IMR-90 (cell line): ENCODE results near the gene POLR1E. TPM values are rescaled to one million over a fixed set of nuclear protein-coding genes. Genes with fewer than 3 reads are reported as not detected.

ENCODE experiments used
- ATAC-seq: fragments of 200-7000 bp; cut with Tn5 transposase; 2 replicates; pipeline ENCODE4 v1.9.1; 2020; ENCODE audit warnings: low read depth, mild to moderate bottlenecking, moderate library complexity
- BruUV-seq: library from RNA; stranded (reverse); fragments of 400-500 nt; replicated peaks from 2 replicates; lab custom pipeline; 2021; lab: Mats Ljungman, UMichigan
- CTCF ChIA-PET: fragments of 300-600 bp; formaldehyde crosslinking; extraction: SDS; loops from one replicate; lab custom pipeline; 2021; ENCODE audit warnings: antibody characterized with exemption; lab: Yijun Ruan, JAX
- POLR2A ChIA-PET: fragments of 300-600 bp; sonication (Branson Sonifier 250); formaldehyde crosslinking; loops from one replicate; lab custom pipeline; 2022; ENCODE audit warnings: antibody characterized with exemption; ENCODE audit not compliant: unreplicated experiment; lab: Charles Lee
- DNase-seq: peaks from one replicate; pipeline ENCODE4 v3.0.0; 2013
- H2AFZ ChIP-seq: replicated peaks from 2 replicates; pipeline ENCODE3; 2013; ENCODE audit warnings: low read length, mild to moderate bottlenecking; ENCODE audit not compliant: poor library complexity
- H2AK5ac ChIP-seq: 2 replicates; pipeline ENCODE4 v1.6.1; 2013; ENCODE audit warnings: low read depth, low read length, inconsistent platforms
- H2AK9ac ChIP-seq: replicated peaks from 2 replicates; pipeline ENCODE3; 2013; ENCODE audit warnings: mild to moderate bottlenecking, low read depth, low read length, moderate library complexity; ENCODE audit not compliant: poor library complexity
- H2BK120ac ChIP-seq: 2 replicates; pipeline ENCODE4 v1.6.1; 2013; ENCODE audit warnings: low read depth, low read length, inconsistent platforms
- H2BK15ac ChIP-seq: 3 replicates; pipeline ENCODE4 v1.6.1; 2013; ENCODE audit warnings: low read depth, low read length, inconsistent platforms
- H2BK20ac ChIP-seq: 2 replicates; pipeline ENCODE4 v1.6.1; 2013; ENCODE audit warnings: low read depth, mild to moderate bottlenecking, inconsistent platforms, low read length, moderate library complexity
- H2BK5ac ChIP-seq: 2 replicates; pipeline ENCODE4 v1.6.1; 2013; ENCODE audit warnings: mild to moderate bottlenecking, low read depth, low read length, inconsistent platforms; ENCODE audit not compliant: poor library complexity, severe bottlenecking
- H3K14ac ChIP-seq: replicated peaks from 2 replicates; pipeline ENCODE4 v1.6.1; 2013; ENCODE audit warnings: low read depth, low read length, inconsistent platforms
- H3K18ac ChIP-seq: 2 replicates; pipeline ENCODE4 v1.6.1; 2013; ENCODE audit warnings: low read depth, low read length, control low read depth
- H3K23ac ChIP-seq: 2 replicates; pipeline ENCODE4 v1.6.1; 2013; ENCODE audit warnings: low read depth, low read length, inconsistent platforms
- H3K27ac ChIP-seq: 2 replicates; pipeline ENCODE4 v1.5.1; 2013; ENCODE audit warnings: mild to moderate bottlenecking, control low read depth, low read length; ENCODE audit not compliant: insufficient read depth
- H3K27me3 ChIP-seq: 2 replicates; pipeline ENCODE4 v1.6.1; 2013; ENCODE audit warnings: low read length; ENCODE audit not compliant: control insufficient read depth, insufficient read depth
- H3K36me3 ChIP-seq: 2 replicates; pipeline ENCODE4 v1.6.1; 2013; ENCODE audit warnings: low read length, mixed read lengths; ENCODE audit not compliant: control insufficient read depth, insufficient read depth
- H3K4ac ChIP-seq: 2 replicates; pipeline ENCODE4 v1.6.1; 2013; ENCODE audit warnings: low read depth, low read length, inconsistent platforms
- H3K4me1 ChIP-seq: 2 replicates; pipeline ENCODE4 v1.6.1; 2013; ENCODE audit warnings: low read length, mixed read lengths; ENCODE audit not compliant: control insufficient read depth, insufficient read depth
- H3K4me2 ChIP-seq: 2 replicates; pipeline ENCODE4 v1.6.1; 2013; ENCODE audit warnings: low read depth, mild to moderate bottlenecking, control low read depth, low read length, moderate library complexity
- H3K4me3 ChIP-seq: 2 replicates; pipeline ENCODE4 v1.5.1; 2013; ENCODE audit warnings: low read depth, mild to moderate bottlenecking, control low read depth, low read length, moderate library complexity; ENCODE audit not compliant: insufficient read depth
- H3K56ac ChIP-seq: 2 replicates; pipeline ENCODE4 v1.6.1; 2013; ENCODE audit warnings: low read length, inconsistent platforms; ENCODE audit not compliant: insufficient read depth; ENCODE audit errors: extremely low read depth
- H3K79me1 ChIP-seq, 2 experiments: 2 replicates each; pipeline ENCODE4 v1.6.1; 2013; ENCODE audit warnings: low read length in 2 of 2, inconsistent platforms in 1 of 2, low read depth in 1 of 2
- H3K9ac ChIP-seq: 2 replicates; pipeline ENCODE4 v1.6.1; 2013; ENCODE audit warnings: low read depth, low read length, control low read depth
- H3K9me1 ChIP-seq: 2 replicates; pipeline ENCODE4 v1.6.1; 2013; ENCODE audit warnings: low read length, inconsistent platforms; ENCODE audit not compliant: insufficient read depth
- H3K9me3 ChIP-seq: 2 replicates; pipeline ENCODE4 v1.6.1; 2013; ENCODE audit warnings: low read length; ENCODE audit not compliant: control insufficient read depth, insufficient read depth
- H4K20me1 ChIP-seq: 2 replicates; pipeline ENCODE4 v1.6.1; 2013; ENCODE audit warnings: low read length, inconsistent platforms; ENCODE audit not compliant: insufficient read depth
- H4K5ac ChIP-seq: 2 replicates; pipeline ENCODE4 v1.6.1; 2013; ENCODE audit warnings: mild to moderate bottlenecking, low read depth, low read length, control low read depth
- H4K8ac ChIP-seq, 2 experiments: 2 replicates each; pipeline ENCODE4 v1.6.1; 2013; ENCODE audit warnings: low read depth in 2 of 2, low read length in 2 of 2, control low read depth in 1 of 2, inconsistent platforms in 1 of 2
- H4K91ac ChIP-seq: 2 replicates; pipeline ENCODE4 v1.6.1; 2013; ENCODE audit warnings: low read depth, low read length, inconsistent platforms; ENCODE audit not compliant: insufficient read depth
- BHLHE40 ChIP-seq: fragments of 150-350 bp; IDR thresholded peaks from 2 replicates; pipeline ENCODE4 v1.6.1; 2016; ENCODE audit warnings: mild to moderate bottlenecking, low read depth, low read length
- CEBPB ChIP-seq: IDR thresholded peaks from 2 replicates; pipeline ENCODE4 v1.6.1; 2012; ENCODE audit warnings: low read depth, low read length, improper control_type of control experiment
- CHD1 ChIP-seq: IDR thresholded peaks from 2 replicates; pipeline ENCODE4 v1.6.1; 2012; ENCODE audit warnings: low read depth, low read length, improper control_type of control experiment
- CTCF ChIP-seq: conservative IDR thresholded peaks from 2 replicates; pipeline ENCODE4 v1.5.1; 2012; ENCODE audit warnings: mild to moderate bottlenecking, low read depth, low read length, improper control_type of control experiment
- ELK1 ChIP-seq: fragments of 150-350 bp; IDR thresholded peaks from 2 replicates; pipeline ENCODE4 v1.6.1; 2016; ENCODE audit warnings: low read depth, mild to moderate bottlenecking, low read length, moderate library complexity, borderline replicate concordance
- FOS ChIP-seq: fragments of 150-350 bp; IDR thresholded peaks from 2 replicates; pipeline ENCODE4 v1.6.1; 2016; ENCODE audit warnings: low read depth, low read length
- MAFK ChIP-seq: IDR thresholded peaks from 2 replicates; pipeline ENCODE4 v1.6.1; 2012; ENCODE audit warnings: low read depth, low read length, improper control_type of control experiment
- MAZ ChIP-seq: IDR thresholded peaks from 2 replicates; pipeline ENCODE4 v1.6.1; 2012; ENCODE audit warnings: low read depth, mild to moderate bottlenecking, low read length, improper control_type of control experiment, moderate library complexity, borderline replicate concordance
- MXI1 ChIP-seq: IDR thresholded peaks from 2 replicates; pipeline ENCODE4 v1.6.1; 2012; ENCODE audit warnings: low read depth, mild to moderate bottlenecking, low read length, moderate library complexity, borderline replicate concordance
- NFE2L2 ChIP-seq: fragments of 150-350 bp; IDR thresholded peaks from 2 replicates; pipeline ENCODE4 v1.6.1; 2016; ENCODE audit warnings: low read depth, mild to moderate bottlenecking, low read length
- POLR2A ChIP-seq: IDR thresholded peaks from 2 replicates; pipeline ENCODE4 v1.6.1; 2012; ENCODE audit warnings: mild to moderate bottlenecking, low read depth, low read length
- RAD21 ChIP-seq: IDR thresholded peaks from 2 replicates; pipeline ENCODE4 v1.6.1; 2012; ENCODE audit warnings: low read length, improper control_type of control experiment
- RCOR1 ChIP-seq: IDR thresholded peaks from 2 replicates; pipeline ENCODE4 v1.6.1; 2012; ENCODE audit warnings: mild to moderate bottlenecking, low read length, improper control_type of control experiment; ENCODE audit not compliant: insufficient replicate concordance
- RFX5 ChIP-seq: IDR thresholded peaks from 2 replicates; pipeline ENCODE4 v1.8.0; 2012; ENCODE audit warnings: low read depth, mild to moderate bottlenecking, low read length, moderate library complexity
- USF2 ChIP-seq: fragments of 150-350 bp; IDR thresholded peaks from 2 replicates; pipeline ENCODE4 v1.6.1; 2017; ENCODE audit warnings: mild to moderate bottlenecking, antibody characterized with exemption, low read length, low read depth
- WGBS, 2 experiments: methylation state at CpG; one replicate each; pipeline versions ENCODE4 v1.1.5 to v1.1.7; 2013; ENCODE audit warnings: missing lambda C conversion rate in 2 of 2; ENCODE audit not compliant: insufficient read length in 1 of 2; ENCODE audit errors: extremely low coverage in 2 of 2; 5-methylcytosine and 5-hydroxymethylcytosine counted together
- dilution Hi-C: fragments of 300-500 bp; cut with HindIII; formaldehyde crosslinking; loops from one replicate; pipeline ENCODE4 v1.14.3; 2018; ENCODE audit warnings: low sequenced_read_pairs; ENCODE audit not compliant: unreplicated experiment
- in situ Hi-C: fragments of 300-500 bp; cut with MboI; formaldehyde crosslinking; loops from 3 replicates; pipeline ENCODE4 v1.14.3; 2019; ENCODE audit warnings: low sequenced_read_pairs, inconsistent platforms, mixed read lengths
- intact Hi-C: fragments of 100-400 bp; cut with micrococcal nuclease; formaldehyde crosslinking; loops from 2 replicates; pipeline ENCODE4 v1.10.0; 2022
- polyA plus RNA-seq, 3 experiments: library from polyadenylated mRNA; depleted of rRNA; stranded (reverse); fragments of >200 nt; gene quantifications; 2 replicates each; pipeline ENCODE4 v1.2.3, GENCODE V29; 2012; ENCODE audit warnings: low replicate concordance in 1 of 3
- total RNA-seq: library from RNA; depleted of rRNA; stranded (reverse); fragments of >200 nt; gene quantifications from 2 replicates; pipeline ENCODE4 v1.2.3, GENCODE V29; 2012

POLR1E gene
- total and polyA plus RNA-seq, 2 of the 4 experiments (the other 2 are of a cell fraction): 48.0 to 71.9 TPM

- no peak overlapping the region for H3K56ac ChIP-seq
- no peak overlapping the region for H3K18ac ChIP-seq
- H2BK120ac ChIP-seq: no peak overlapping the region
- CTCF ChIA-PET: no interaction called here
- peaks cover 41 to 86% of the 10 kb centered on the region in 2 experiments for H3K79me1 ChIP-seq
- no peak overlapping the region for H2AK9ac ChIP-seq
- peaks cover 18% of the 10 kb centered on the region for H3K9me1 ChIP-seq
- no peak overlapping the region for H4K5ac ChIP-seq
- peaks cover 51% of the 10 kb centered on the region for H4K20me1 ChIP-seq
- dilution Hi-C loops (no loop called here), in situ Hi-C loops (no loop called here), intact Hi-C loops (no loop called here)
- no peak for ATAC-seq
- no TSS peak for BruUV-seq
- H3K4me1 ChIP-seq: peaks cover 14% of the 10 kb centered on the region
- H3K27ac ChIP-seq: peak overlapping the region; percentile 9; the same call in 1 of the 2 replicates
- no peak overlapping the region for H4K91ac ChIP-seq
- no peak overlapping the region for H2BK20ac ChIP-seq
- TF ChIP-seq NFE2L2: no peak
- TF ChIP-seq RFX5: no peak
- TF ChIP-seq FOS: no peak
- no peak for TF ChIP-seq ELK1
- TF ChIP-seq RCOR1: no peak
- no peak for TF ChIP-seq CEBPB
- TF ChIP-seq RAD21: no peak
- no peak for TF ChIP-seq MAZ
- no peak for TF ChIP-seq POLR2A
- TF ChIP-seq CHD1: no peak
- TF ChIP-seq BHLHE40: no peak
- TF ChIP-seq USF2: no peak
- no peak for TF ChIP-seq MAFK
- TF ChIP-seq MXI1: no peak
- no peak for TF ChIP-seq CTCF
- no CpG with 5 or more reads among the region's 1 CpG for WGBS, 2 experiments
- H3K4ac ChIP-seq: no peak overlapping the region
- H4K8ac ChIP-seq: no peak overlapping the region; a peak in 1 of 4 replicates
- no peak overlapping the region for H2BK5ac ChIP-seq
- H2BK15ac ChIP-seq: no peak overlapping the region
- no peak overlapping the region for H2AFZ ChIP-seq
- DNase-seq: no peak
- H3K27me3 ChIP-seq: no peaks in the 10 kb centered on the region
- peaks cover 5% of the 10 kb centered on the region; the same call in 1 of the 2 replicates for H3K36me3 ChIP-seq
- 0 out of 2 replicates have a peak overlapping the region, but pooled peaks have one; percentile 26 for H3K23ac ChIP-seq
- no peak overlapping the region for H2AK5ac ChIP-seq
- H3K4me3 ChIP-seq: no peak overlapping the region
- H3K9ac ChIP-seq: no peak overlapping the region
- H3K4me2 ChIP-seq: no peak overlapping the region
- H3K9me3 ChIP-seq: no peaks in the 10 kb centered on the region
- no peak overlapping the region for H3K14ac ChIP-seq
- POLR2A ChIA-PET: no interaction called here
These were observed 33.1 kb upstream of the POLR1E start for GRCh38 chr9:37452611-37453010.
